SU-DHL-6 (cell line): ENCODE measurements around the gene ATP9A.

ENCODE experiments used
- EZH2phosphoT487 ChIP-seq: fragments of 200-600 bp; sonication (generic), shearing (Covaris generic); conservative IDR thresholded peaks from 2 replicates; pipeline ENCODE4 v1.6.1; 2018; ENCODE audit warnings: mild to moderate bottlenecking, antibody characterized with exemption, low read length, moderate library complexity, mixed read lengths
- TF ChIP-seq, protein P1 (sequence below): fragments of 200-600 bp; sonication (generic); IDR thresholded peaks from one replicate; pipeline ENCODE4 v1.5.1; 2017; ENCODE audit warnings: antibody characterized with exemption, mild to moderate bottlenecking, low read length, moderate library complexity; ENCODE audit not compliant: insufficient read depth, poor library complexity, severe bottlenecking

DNA sequence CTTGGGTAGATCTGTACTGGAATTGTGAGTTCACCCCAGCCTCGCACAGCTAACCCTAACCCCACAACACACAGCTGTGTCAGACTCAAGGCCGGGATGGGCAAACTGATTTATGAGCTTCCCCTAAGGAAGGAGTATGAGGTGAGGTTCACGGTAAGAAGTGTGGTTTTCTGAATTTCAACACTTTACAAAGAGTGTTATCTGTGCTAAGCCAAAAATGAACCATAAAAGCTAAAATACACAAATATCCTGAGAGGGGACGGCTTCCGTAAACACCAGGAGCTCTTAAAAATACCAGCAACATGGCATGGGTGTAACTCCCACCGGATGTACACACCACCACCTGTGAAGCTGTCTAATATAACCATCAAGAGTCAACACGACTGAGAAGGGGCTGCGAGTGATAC lies 101.2 kb downstream of the ATP9A start:
- TF ChIP-seq, protein P1, sequence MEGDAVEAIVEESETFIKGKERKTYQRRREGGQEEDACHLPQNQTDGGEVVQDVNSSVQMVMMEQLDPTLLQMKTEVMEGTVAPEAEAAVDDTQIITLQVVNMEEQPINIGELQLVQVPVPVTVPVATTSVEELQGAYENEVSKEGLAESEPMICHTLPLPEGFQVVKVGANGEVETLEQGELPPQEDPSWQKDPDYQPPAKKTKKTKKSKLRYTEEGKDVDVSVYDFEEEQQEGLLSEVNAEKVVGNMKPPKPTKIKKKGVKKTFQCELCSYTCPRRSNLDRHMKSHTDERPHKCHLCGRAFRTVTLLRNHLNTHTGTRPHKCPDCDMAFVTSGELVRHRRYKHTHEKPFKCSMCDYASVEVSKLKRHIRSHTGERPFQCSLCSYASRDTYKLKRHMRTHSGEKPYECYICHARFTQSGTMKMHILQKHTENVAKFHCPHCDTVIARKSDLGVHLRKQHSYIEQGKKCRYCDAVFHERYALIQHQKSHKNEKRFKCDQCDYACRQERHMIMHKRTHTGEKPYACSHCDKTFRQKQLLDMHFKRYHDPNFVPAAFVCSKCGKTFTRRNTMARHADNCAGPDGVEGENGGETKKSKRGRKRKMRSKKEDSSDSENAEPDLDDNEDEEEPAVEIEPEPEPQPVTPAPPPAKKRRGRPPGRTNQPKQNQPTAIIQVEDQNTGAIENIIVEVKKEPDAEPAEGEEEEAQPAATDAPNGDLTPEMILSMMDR: no peak
- TF ChIP-seq EZH2phosphoT487: no peak
